MCF 10A (cell line): ENCODE measurements around the gene AIPL1. TPM values are rescaled to one million over a fixed set of nuclear protein-coding genes. Genes with fewer than 3 reads are reported as not detected.

ENCODE experiments used
- BruUV-seq: library from RNA; stranded (reverse); fragments of 400-500 nt; replicated peaks from 2 replicates; lab custom pipeline; 2021; lab: Mats Ljungman, UMichigan
- CTCF ChIA-PET: fragments of 300-600 bp; sonication (Branson Sonifier 250); formaldehyde crosslinking; extraction: SDS; loops from one replicate; lab custom pipeline; 2021; ENCODE audit warnings: antibody characterized with exemption, inconsistent platforms; lab: Yijun Ruan, JAX
- POLR2A ChIA-PET: fragments of 300-600, 350-650 bp; sonication (Branson Sonifier 250); formaldehyde crosslinking; extraction: SDS; loops from one replicate; lab custom pipeline; 2020; ENCODE audit warnings: antibody characterized with exemption, inconsistent platforms; lab: Yijun Ruan, JAX
- DNase-seq: peaks from one replicate; pipeline ENCODE4 v3.0.0-alpha.2; 2018; ENCODE audit not compliant: unreplicated experiment
- H3K27ac Mint-ChIP-seq: one replicate; pipeline ENCODE4 v1.8.0; 2022; ENCODE audit warnings: mild to moderate bottlenecking, low read depth, mixed read lengths; ENCODE audit not compliant: unreplicated experiment
- H3K27me3 Mint-ChIP-seq: one replicate; pipeline ENCODE4 v1.8.0; 2022; ENCODE audit warnings: mixed read lengths; ENCODE audit not compliant: insufficient read depth, unreplicated experiment
- H3K36me3 Mint-ChIP-seq: one replicate; pipeline ENCODE4 v1.8.0; 2022; ENCODE audit warnings: mild to moderate bottlenecking, moderate library complexity, mixed read lengths; ENCODE audit not compliant: insufficient read depth, unreplicated experiment
- H3K4me1 Mint-ChIP-seq: one replicate; pipeline ENCODE4 v1.8.0; 2022; ENCODE audit warnings: mixed read lengths; ENCODE audit not compliant: insufficient read depth, unreplicated experiment
- H3K4me3 Mint-ChIP-seq: one replicate; pipeline ENCODE4 v1.8.0; 2022; ENCODE audit warnings: mild to moderate bottlenecking, moderate library complexity, mixed read lengths; ENCODE audit not compliant: unreplicated experiment
- H3K9me3 Mint-ChIP-seq: one replicate; pipeline ENCODE4 v1.8.0; 2022; ENCODE audit warnings: mixed read lengths; ENCODE audit not compliant: unreplicated experiment
- intact Hi-C: fragments of 100-400 bp; cut with micrococcal nuclease; formaldehyde crosslinking; loops from 2 replicates; pipeline ENCODE4 v1.14.1; 2022
- total RNA-seq: library from RNA; stranded (reverse); gene quantifications from 2 replicates; pipeline ENCODE4 v1.2.3, GENCODE V29; 2022
- TF ChIP-seq, protein P1 (sequence below): fragments of 200-600 bp; IDR thresholded peaks from one replicate; pipeline ENCODE4 v1.8.0; 2022; ENCODE audit warnings: antibody characterized with exemption, mild to moderate bottlenecking; ENCODE audit not compliant: unreplicated experiment

The AIPL1 gene
- total RNA-seq, 1 experiment from 2014 or later = not detected

DNA sequence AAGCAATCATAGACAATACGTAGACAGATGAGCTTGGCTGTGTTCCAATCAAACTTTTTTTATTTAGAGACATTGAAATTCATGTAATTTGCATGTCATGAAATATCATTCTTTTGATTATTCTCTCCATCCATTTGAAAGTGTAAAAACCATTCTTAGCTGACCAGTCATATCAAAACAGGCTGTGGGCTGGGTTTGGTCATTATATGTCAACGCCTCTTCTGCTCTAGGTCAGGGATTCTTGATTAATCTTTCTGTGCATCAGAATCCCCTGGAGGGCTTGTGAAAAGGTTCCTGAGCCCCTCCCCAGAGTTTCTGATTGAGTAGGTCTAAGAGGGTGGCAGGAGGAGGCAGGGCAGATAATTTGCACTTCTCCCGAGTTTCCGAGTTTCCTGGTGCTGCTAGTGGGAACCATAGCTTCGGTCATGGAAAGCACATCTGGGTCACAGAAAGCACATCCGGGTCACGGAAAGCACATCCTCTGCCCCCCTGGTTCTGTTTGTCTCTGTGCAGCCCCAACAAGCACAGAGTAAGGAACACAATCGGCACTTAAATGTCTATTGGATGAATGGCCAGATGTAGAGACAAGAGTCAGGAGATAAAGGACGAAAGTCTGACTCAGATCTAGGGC is 25.7 kb upstream of the AIPL1 start:
- H3K27me3 Mint-ChIP-seq = no peaks in the 10 kb centered on the region
- peaks cover 16% of the 10 kb centered on the region for H3K4me1 Mint-ChIP-seq
- H3K4me3 Mint-ChIP-seq = no peak overlapping the region
- intact Hi-C loops = no loop called here
- H3K36me3 Mint-ChIP-seq = peaks cover 38% of the 10 kb centered on the region
- no peak for DNase-seq
- no peaks in the 10 kb centered on the region for H3K9me3 Mint-ChIP-seq
- BruUV-seq = no TSS peak
- ChIA-PET POLR2A (no interaction called here), CTCF (interaction anchor here (0.5 to 1.3 kb wide), 4 partner anchors 11 to 28 kb away, joined by 3 to 4 read pairs (median 3); partner anchors contain the start of gene AIPL1)
- TF ChIP-seq, protein P1, sequence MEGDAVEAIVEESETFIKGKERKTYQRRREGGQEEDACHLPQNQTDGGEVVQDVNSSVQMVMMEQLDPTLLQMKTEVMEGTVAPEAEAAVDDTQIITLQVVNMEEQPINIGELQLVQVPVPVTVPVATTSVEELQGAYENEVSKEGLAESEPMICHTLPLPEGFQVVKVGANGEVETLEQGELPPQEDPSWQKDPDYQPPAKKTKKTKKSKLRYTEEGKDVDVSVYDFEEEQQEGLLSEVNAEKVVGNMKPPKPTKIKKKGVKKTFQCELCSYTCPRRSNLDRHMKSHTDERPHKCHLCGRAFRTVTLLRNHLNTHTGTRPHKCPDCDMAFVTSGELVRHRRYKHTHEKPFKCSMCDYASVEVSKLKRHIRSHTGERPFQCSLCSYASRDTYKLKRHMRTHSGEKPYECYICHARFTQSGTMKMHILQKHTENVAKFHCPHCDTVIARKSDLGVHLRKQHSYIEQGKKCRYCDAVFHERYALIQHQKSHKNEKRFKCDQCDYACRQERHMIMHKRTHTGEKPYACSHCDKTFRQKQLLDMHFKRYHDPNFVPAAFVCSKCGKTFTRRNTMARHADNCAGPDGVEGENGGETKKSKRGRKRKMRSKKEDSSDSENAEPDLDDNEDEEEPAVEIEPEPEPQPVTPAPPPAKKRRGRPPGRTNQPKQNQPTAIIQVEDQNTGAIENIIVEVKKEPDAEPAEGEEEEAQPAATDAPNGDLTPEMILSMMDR = no peak
- H3K27ac Mint-ChIP-seq = no peak overlapping the region

- POLR2A ChIA-PET = no interaction called here
Measured at GRCh38 chr17:6458460-6458950, 23.6 kb upstream of the AIPL1 start.

GRCh38 chr17:6457688-6458459 is 23.0 kb upstream of the AIPL1 start:
- H3K36me3 Mint-ChIP-seq = peaks cover 21% of the 10 kb centered on the region
- H3K9me3 Mint-ChIP-seq = no peaks in the 10 kb centered on the region
- BruUV-seq = no TSS peak
- peaks cover 16% of the 10 kb centered on the region for H3K4me1 Mint-ChIP-seq
- intact Hi-C loops = no loop called here
- TF ChIP-seq, protein P1 = no peak
- POLR2A ChIA-PET = no interaction called here
- peak; percentile 27 for DNase-seq
- no peaks in the 10 kb centered on the region for H3K27me3 Mint-ChIP-seq
- no peak overlapping the region for H3K4me3 Mint-ChIP-seq
- H3K27ac Mint-ChIP-seq = no peak overlapping the region
- CTCF ChIA-PET = interaction anchor here (1.0 kb wide), 1 partner anchor 27 kb away, joined by 4 read pairs; no protein-coding TSS in a partner anchor

More at GRCh38 chr17:6458460-6458950, 23.6 kb upstream of the AIPL1 start:
- no peaks in the 10 kb centered on the region for H3K9me3 Mint-ChIP-seq
- H3K27ac Mint-ChIP-seq = no peak overlapping the region
- intact Hi-C loops = no loop called here
- H3K4me3 Mint-ChIP-seq = no peak overlapping the region
- H3K36me3 Mint-ChIP-seq = peaks cover 25% of the 10 kb centered on the region
- TF ChIP-seq, protein P1 = no peak
- CTCF ChIA-PET = interaction anchor here (1.0 kb wide), 1 partner anchor 27 kb away, joined by 4 read pairs; no protein-coding TSS in a partner anchor
- peaks cover 16% of the 10 kb centered on the region for H3K4me1 Mint-ChIP-seq
- no TSS peak for BruUV-seq
- H3K27me3 Mint-ChIP-seq = no peaks in the 10 kb centered on the region
- no peak for DNase-seq
